MM.1S (cell line): ENCODE results near the gene CTCFL.

Source experiments
- DNase-seq: peaks from one replicate; pipeline ENCODE4 v3.0.0-alpha.2; 2015
- H2AFZ ChIP-seq: fragments of 300-600 bp; sonication (generic); 2 replicates; pipeline ENCODE4 v1.6.0; 2016; ENCODE audit warnings: antibody characterized with exemption, low read length
- H3F3A ChIP-seq: fragments of 300-600 bp; sonication (generic); 2 replicates; pipeline ENCODE4 v1.6.1; 2016; ENCODE audit warnings: mild to moderate bottlenecking, antibody characterized with exemption, low read length, moderate library complexity, mixed read lengths; ENCODE audit not compliant: insufficient read depth
- H3K27ac ChIP-seq: fragments of 300-600 bp; sonication (generic); 2 replicates; pipeline ENCODE4 v1.5.1; 2016; ENCODE audit warnings: mild to moderate bottlenecking, low read length
- H3K27me3 ChIP-seq: fragments of 300-600 bp; sonication (generic); replicated peaks from 2 replicates; pipeline ENCODE4 v1.6.0; 2016; ENCODE audit warnings: low read length; ENCODE audit not compliant: insufficient read depth
- H3K36me3 ChIP-seq: fragments of 300-600 bp; sonication (generic); replicated peaks from 2 replicates; pipeline ENCODE4 v1.6.1; 2016; ENCODE audit warnings: mild to moderate bottlenecking, low read length, mixed read lengths; ENCODE audit not compliant: insufficient read depth
- H3K4me1 ChIP-seq: fragments of 300-600 bp; sonication (generic); 2 replicates; pipeline ENCODE4 v1.6.1; 2016; ENCODE audit warnings: low read length, mixed read lengths
- H3K4me2 ChIP-seq: fragments of 300-600 bp; sonication (generic); 2 replicates; pipeline ENCODE4 v1.6.0; 2016; ENCODE audit warnings: low read depth, low read length
- H3K4me3 ChIP-seq: fragments of 300-600 bp; sonication (generic); 2 replicates; pipeline ENCODE4 v1.5.1; 2016; ENCODE audit warnings: low read length, mixed read lengths
- H3K79me2 ChIP-seq: fragments of 300-600 bp; sonication (generic); 2 replicates; pipeline ENCODE4 v1.6.1; 2016; ENCODE audit warnings: mixed run types, low read length, mixed read lengths
- H3K9ac ChIP-seq: fragments of 300-600 bp; sonication (generic); 2 replicates; pipeline ENCODE4 v1.6.1; 2016; ENCODE audit warnings: low read length, mixed read lengths
- H3K9me2 ChIP-seq: fragments of 300-600 bp; sonication (generic); replicated peaks from 2 replicates; pipeline ENCODE4 v1.6.1; 2016; ENCODE audit warnings: mild to moderate bottlenecking, low read length, mixed read lengths; ENCODE audit not compliant: insufficient read depth
- H3K9me3 ChIP-seq: fragments of 300-600 bp; sonication (generic); replicated peaks from 2 replicates; pipeline ENCODE4 v1.6.1; 2016; ENCODE audit warnings: mild to moderate bottlenecking, low read length, mixed read lengths; ENCODE audit not compliant: insufficient read depth
- H4K20me1 ChIP-seq: fragments of 300-600 bp; sonication (generic); 2 replicates; pipeline ENCODE4 v1.6.1; 2016; ENCODE audit warnings: mild to moderate bottlenecking, low read length, moderate library complexity, mixed read lengths; ENCODE audit not compliant: insufficient read depth
- CTCF ChIP-seq: fragments of 300-600 bp; sonication (generic); IDR thresholded peaks from 2 replicates; pipeline ENCODE4 v1.5.1; 2016; ENCODE audit warnings: antibody characterized with exemption, low read length, mixed read lengths
- EZH2 ChIP-seq: fragments of 300-600 bp; sonication (generic); optimal IDR thresholded peaks from 2 replicates; pipeline ENCODE3; 2017; ENCODE audit warnings: low read depth, mild to moderate bottlenecking, antibody characterized with exemption, low read length, mixed read lengths
- EZH2phosphoT487 ChIP-seq: fragments of 300-600 bp; sonication (generic); IDR thresholded peaks from 2 replicates; pipeline ENCODE4 v1.6.1; 2018; ENCODE audit warnings: antibody characterized with exemption, low read length

CTCFL gene

GRCh38 chr20:57524511-57525176, at the start of gene CTCFL:
Gene CTCFL, minus strand, starts transcription at chr20:57525140. Its CDS starts 935 bp downstream, at chr20:57524205.
- DNase-seq, result no peak
- Histone ChIP-seq H4K20me1 (no peaks in the 10 kb centered on the region), H3K79me2 (no peaks in the 10 kb centered on the region), H3K9me2 (no peaks in the 10 kb centered on the region), H3K4me3 (no peak within 1 kb of the TSS), H3F3A (no peaks in the 10 kb centered on the region), H3K36me3 (no peaks in the 10 kb centered on the region), H3K27ac (no peak within 1 kb of the TSS), H3K27me3 (peaks cover 10% of the 10 kb centered on the region; the same call in 1 of the 2 replicates), H3K9ac (no peak within 1 kb of the TSS), H3K9me3 (no peaks in the 10 kb centered on the region), H3K4me2 (no peak within 1 kb of the TSS), H2AFZ (no peak within 1 kb of the TSS), H3K4me1 (peaks cover 13% of the 10 kb centered on the region; the same call in 1 of the 2 replicates)
- TF ChIP-seq CTCF (no peak), EZH2phosphoT487 (no peak), EZH2 (no peak)

GRCh38 chr20:57573894-57574293, 49.0 kb upstream of the CTCFL start:
- Histone ChIP-seq H3K4me2 (no peak overlapping the region), H3K4me1 (no peaks in the 10 kb centered on the region), H3K9me2 (no peaks in the 10 kb centered on the region), H3K27me3 (peaks cover 98% of the 10 kb centered on the region), H3K79me2 (no peaks in the 10 kb centered on the region), H3K36me3 (no peaks in the 10 kb centered on the region), H3K9me3 (no peaks in the 10 kb centered on the region), H3K9ac (no peak overlapping the region), H3K27ac (no peak overlapping the region), H3F3A (no peaks in the 10 kb centered on the region), H4K20me1 (no peaks in the 10 kb centered on the region), H2AFZ (no peak overlapping the region), H3K4me3 (no peak overlapping the region)
- no peak for DNase-seq
- TF ChIP-seq CTCF, result peak; percentile 48
- TF ChIP-seq EZH2phosphoT487, result no peak
- no peak for TF ChIP-seq EZH2

GRCh38 chr20:57573242-57573641, 48.3 kb upstream of the CTCFL start:
- no peak overlapping the region for H3K9ac ChIP-seq
- H3K79me2 ChIP-seq, result no peaks in the 10 kb centered on the region
- no peaks in the 10 kb centered on the region for H4K20me1 ChIP-seq
- H3K9me3 ChIP-seq, result no peaks in the 10 kb centered on the region
- DNase-seq, result no peak
- H3K36me3 ChIP-seq, result no peaks in the 10 kb centered on the region
- TF ChIP-seq CTCF (no peak), EZH2 (no peak), EZH2phosphoT487 (no peak)
- H3K27me3 ChIP-seq, result peaks cover 98% of the 10 kb centered on the region
- H3K4me1 ChIP-seq, result no peaks in the 10 kb centered on the region
- no peak overlapping the region for H3K4me2 ChIP-seq
- H3F3A ChIP-seq, result no peaks in the 10 kb centered on the region
- H2AFZ ChIP-seq, result no peak overlapping the region
- no peak overlapping the region for H3K4me3 ChIP-seq
- no peaks in the 10 kb centered on the region for H3K9me2 ChIP-seq
- no peak overlapping the region for H3K27ac ChIP-seq
